Measurements from ENCODE around the gene RNU1-3. TPM values are rescaled to one million over a fixed set of nuclear protein-coding genes. Genes with fewer than 3 reads are reported as not detected.

RNU1-3 gene
- total RNA-seq, 2 experiments from 2014 or later = 820 to 1,043 TPM

Other genes starting within 250 kb of the RNU1-3 start
- gene SPATA21, start 229.5 kb downstream of the RNU1-3 start, total RNA-seq = not detected
- 10 to 100 TPM; 53.1 to 54.7 TPM for gene NECAP2, start 226.2 kb downstream of the RNU1-3 start, total RNA-seq
- gene RNU1-1, start 152.7 kb downstream of the RNU1-3 start, total RNA-seq = 1,000 to 10,000 TPM in 1 of 2 experiments, 100 to 1,000 TPM in 1; 820 to 1,043 TPM
- gene NBPF1, start 53.4 kb downstream of the RNU1-3 start, total RNA-seq = 1 to 10 TPM; 2.8 to 3.1 TPM
- gene RNU1-4, start 73.6 kb upstream of the RNU1-3 start, total RNA-seq = 1,000 to 10,000 TPM in 1 of 2 experiments, 100 to 1,000 TPM in 1; 820 to 1,043 TPM
- gene RNU1-2, start 229.0 kb upstream of the RNU1-3 start, total RNA-seq = 1,000 to 10,000 TPM in 1 of 2 experiments, 100 to 1,000 TPM in 1; 820 to 1,043 TPM